Suprapubic skin (tissue), 4 donors: ENCODE data around the gene LRRC27.

Source experiments
- EP300 ChIP-seq: sonication (generic); formaldehyde crosslinking; IDR thresholded peaks from one replicate; pipeline ENCODE4 v1.6.1; 2017; ENCODE audit warnings: antibody characterized with exemption
- POLR2A ChIP-seq, 2 donors: fragments of 450-650 bp; IDR thresholded peaks; one replicate each; pipeline ENCODE4 v1.6.1; 2017; ENCODE audit warnings: antibody characterized with exemption in 2 of 2, mild to moderate bottlenecking in 2 of 2, moderate library complexity in 2 of 2
- POLR2AphosphoS5 ChIP-seq, 3 donors: sonication (generic); formaldehyde crosslinking; IDR thresholded peaks; one replicate each; pipeline ENCODE4 v1.6.1; 2017; ENCODE audit warnings: antibody characterized with exemption in 3 of 3
- TF ChIP-seq, protein P1 (sequence below), 2 donors: fragments of 200-600 bp in 1 of 2; fragments of 450-650 bp in 1 of 2; sonication (generic) in 1 of 2; IDR thresholded peaks; one replicate each; pipeline ENCODE4 v1.5.1; 2016 to 2019; ENCODE audit warnings: antibody characterized with exemption in 2 of 2, mild to moderate bottlenecking in 1 of 2, moderate library complexity in 1 of 2

DNA sequence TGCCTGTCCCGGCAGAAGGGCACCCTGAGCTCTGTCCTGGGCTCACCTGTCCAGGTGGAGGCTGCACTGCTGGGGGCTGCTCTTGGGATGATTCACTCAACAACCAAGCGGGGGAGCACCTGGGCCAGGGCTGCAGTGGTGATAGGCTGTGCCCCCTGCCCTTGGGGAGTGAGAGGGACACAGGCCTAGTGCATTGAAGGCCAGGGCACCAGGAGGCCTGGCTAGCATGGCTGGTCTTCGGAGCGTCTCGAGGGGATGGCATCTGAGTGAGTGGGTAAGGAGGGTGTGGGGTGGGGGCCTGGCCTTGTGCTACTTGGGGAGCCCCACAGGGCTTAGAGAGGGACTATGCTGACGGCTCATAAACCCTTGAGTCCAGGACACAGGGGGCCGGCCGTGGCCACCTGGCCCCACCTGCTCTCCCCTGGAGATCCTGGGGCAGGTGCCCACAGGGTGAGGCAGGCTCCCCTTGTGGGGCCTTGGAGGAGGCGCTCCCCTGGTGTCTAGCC, 68.1 kb downstream of the LRRC27 start:
- TF ChIP-seq, protein P1, sequence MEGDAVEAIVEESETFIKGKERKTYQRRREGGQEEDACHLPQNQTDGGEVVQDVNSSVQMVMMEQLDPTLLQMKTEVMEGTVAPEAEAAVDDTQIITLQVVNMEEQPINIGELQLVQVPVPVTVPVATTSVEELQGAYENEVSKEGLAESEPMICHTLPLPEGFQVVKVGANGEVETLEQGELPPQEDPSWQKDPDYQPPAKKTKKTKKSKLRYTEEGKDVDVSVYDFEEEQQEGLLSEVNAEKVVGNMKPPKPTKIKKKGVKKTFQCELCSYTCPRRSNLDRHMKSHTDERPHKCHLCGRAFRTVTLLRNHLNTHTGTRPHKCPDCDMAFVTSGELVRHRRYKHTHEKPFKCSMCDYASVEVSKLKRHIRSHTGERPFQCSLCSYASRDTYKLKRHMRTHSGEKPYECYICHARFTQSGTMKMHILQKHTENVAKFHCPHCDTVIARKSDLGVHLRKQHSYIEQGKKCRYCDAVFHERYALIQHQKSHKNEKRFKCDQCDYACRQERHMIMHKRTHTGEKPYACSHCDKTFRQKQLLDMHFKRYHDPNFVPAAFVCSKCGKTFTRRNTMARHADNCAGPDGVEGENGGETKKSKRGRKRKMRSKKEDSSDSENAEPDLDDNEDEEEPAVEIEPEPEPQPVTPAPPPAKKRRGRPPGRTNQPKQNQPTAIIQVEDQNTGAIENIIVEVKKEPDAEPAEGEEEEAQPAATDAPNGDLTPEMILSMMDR (IDR thresholded peaks at IDR 0.05): no peak
- TF ChIP-seq POLR2A (IDR thresholded peaks at IDR 0.05): no peak
- no peak for TF ChIP-seq EP300
- no peak for TF ChIP-seq POLR2AphosphoS5 (IDR thresholded peaks at IDR 0.05)
